ENCODE data around the gene TMEM38A.

- TF ChIP-seq CTCF (IDR thresholded peaks at IDR 0.05), result no peak
- TF ChIP-seq ZFX (IDR thresholded peaks at IDR 0.05; ENCODE audit: borderline replicate concordance), result no peak
Measured at GRCh38 chr19:16623066-16623465, 37.9 kb upstream of the TMEM38A start.
